ENCODE results near the gene SERPINB5. TPM values are rescaled to one million over a fixed set of nuclear protein-coding genes. Genes with fewer than 3 reads are reported as not detected.

SERPINB5 gene
- total and polyA plus RNA-seq, 2 of the 13 experiments (the other 11 are each of a cell fraction or from before 2014, with no cell fraction given), result not detected

GRCh38 chr18:63488160-63488559, 11.4 kb downstream of the SERPINB5 start (continued):
- TF ChIP-seq ZNF446 (CRISPR knock-in tag; IDR thresholded peaks at IDR 0.05), result no peak
- TF ChIP-seq ZNF619 (CRISPR knock-in tag; IDR thresholded peaks at IDR 0.05), result no peak
- TF ChIP-seq ZNF451 (CRISPR knock-in tag; IDR thresholded peaks at IDR 0.05), result no peak

- CTCF ChIA-PET (ENCODE audit: low intra/inter-chr PET ratio, low total read pairs), result no interaction called here
- FAIRE-seq (no peak), DNase-seq (ENCODE audit: low spot score) (no peak), ATAC-seq (no peak)
- intact Hi-C loops (cut with micrococcal nuclease; ENCODE audit: unreplicated experiment) (no loop called here), in situ Hi-C loops (cut with HindIII; ENCODE audit: extremely low pct_ligation_motif_present, low pct_unique_long_range_greater_than_20kb) (no loop called here)
- Histone ChIP-seq H3K36me3 (replicated peaks in 1 of 2; ENCODE audit: control insufficient read depth in 1 of 2, insufficient read depth in 2 of 2, low read length in 2 of 2) (no peaks in the 10 kb centered on the region), H3K4me3 (replicated peaks in 1 of 3; ENCODE audit: insufficient read depth in 1 of 3, low read depth in 2 of 3, low read length in 3 of 3) (no peak overlapping the region), H3K4me1 (ENCODE audit: insufficient read depth, low read length) (no peaks in the 10 kb centered on the region), H3K27ac (ENCODE audit: extremely low read length, insufficient read depth, low read length) (no peak overlapping the region), H3K27me3 (ENCODE audit: control insufficient read depth in 1 of 2, insufficient read depth in 2 of 2, low read length in 2 of 2) (0 out of 5 replicates have a peak, but pooled peaks cover 0 to 3% of the 10 kb centered on the region in 2 experiments), H3K4me2 (ENCODE audit: low read depth, low read length) (no peak overlapping the region), H3K9ac (ENCODE audit: insufficient read depth, low read depth, low read length) (no peak overlapping the region), H3K79me2 (ENCODE audit: insufficient read depth, low read length) (no peaks in the 10 kb centered on the region), H3K9me3 (ENCODE audit: low read length) (no peaks in the 10 kb centered on the region), H2AFZ (ENCODE audit: low read length) (no peak overlapping the region), H4K20me1 (ENCODE audit: insufficient read depth, low read length) (no peaks in the 10 kb centered on the region)
- TF ChIP-seq PAF1 (CRISPR knock-in tag; IDR thresholded peaks at IDR 0.05) (no peak), ZNF556 (CRISPR knock-in tag; IDR thresholded peaks at IDR 0.05; ENCODE audit: borderline replicate concordance) (no peak), ZNF644 (CRISPR knock-in tag; IDR thresholded peaks at IDR 0.05; ENCODE audit: low read depth) (no peak), ZNF20 (CRISPR knock-in tag; IDR thresholded peaks at IDR 0.05) (no peak), ZBTB38 (CRISPR knock-in tag; IDR thresholded peaks at IDR 0.05) (no peak), RNF2 (conservative IDR thresholded peaks at IDR 0.05; ENCODE audit: low read depth) (no peak), KAT7 (CRISPR knock-in tag; IDR thresholded peaks at IDR 0.05; ENCODE audit: borderline replicate concordance) (no peak), CEBPG (CRISPR knock-in tag; IDR thresholded peaks at IDR 0.05) (no peak), ZNF207 (IDR thresholded peaks at IDR 0.05; ENCODE audit: borderline replicate concordance) (no peak), NCOA5 (CRISPR knock-in tag; IDR thresholded peaks at IDR 0.05) (no peak), ZNF619 (CRISPR knock-in tag; IDR thresholded peaks at IDR 0.05) (no peak), NFYB (CRISPR knock-in tag; IDR thresholded peaks at IDR 0.05) (no peak)
- TF ChIP-seq, protein P1, sequence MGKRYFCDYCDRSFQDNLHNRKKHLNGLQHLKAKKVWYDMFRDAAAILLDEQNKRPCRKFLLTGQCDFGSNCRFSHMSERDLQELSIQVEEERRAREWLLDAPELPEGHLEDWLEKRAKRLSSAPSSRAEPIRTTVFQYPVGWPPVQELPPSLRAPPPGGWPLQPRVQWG (CRISPR knock-in tag; IDR thresholded peaks at IDR 0.05; ENCODE audit: borderline replicate concordance, low read depth), result no peak
- TF ChIP-seq, protein P2, sequence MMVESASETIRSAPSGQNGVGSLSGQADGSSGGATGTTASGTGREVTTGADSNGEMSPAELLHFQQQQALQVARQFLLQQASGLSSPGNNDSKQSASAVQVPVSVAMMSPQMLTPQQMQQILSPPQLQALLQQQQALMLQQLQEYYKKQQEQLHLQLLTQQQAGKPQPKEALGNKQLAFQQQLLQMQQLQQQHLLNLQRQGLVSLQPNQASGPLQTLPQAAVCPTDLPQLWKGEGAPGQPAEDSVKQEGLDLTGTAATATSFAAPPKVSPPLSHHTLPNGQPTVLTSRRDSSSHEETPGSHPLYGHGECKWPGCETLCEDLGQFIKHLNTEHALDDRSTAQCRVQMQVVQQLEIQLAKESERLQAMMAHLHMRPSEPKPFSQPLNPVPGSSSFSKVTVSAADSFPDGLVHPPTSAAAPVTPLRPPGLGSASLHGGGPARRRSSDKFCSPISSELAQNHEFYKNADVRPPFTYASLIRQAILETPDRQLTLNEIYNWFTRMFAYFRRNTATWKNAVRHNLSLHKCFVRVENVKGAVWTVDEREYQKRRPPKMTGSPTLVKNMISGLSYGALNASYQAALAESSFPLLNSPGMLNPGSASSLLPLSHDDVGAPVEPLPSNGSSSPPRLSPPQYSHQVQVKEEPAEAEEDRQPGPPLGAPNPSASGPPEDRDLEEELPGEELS (CRISPR knock-in tag; IDR thresholded peaks at IDR 0.05), result no peak
- TF ChIP-seq, protein P3, sequence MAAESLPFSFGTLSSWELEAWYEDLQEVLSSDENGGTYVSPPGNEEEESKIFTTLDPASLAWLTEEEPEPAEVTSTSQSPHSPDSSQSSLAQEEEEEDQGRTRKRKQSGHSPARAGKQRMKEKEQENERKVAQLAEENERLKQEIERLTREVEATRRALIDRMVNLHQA (CRISPR knock-in tag; IDR thresholded peaks at IDR 0.05), result no peak
- TF ChIP-seq, protein P4, sequence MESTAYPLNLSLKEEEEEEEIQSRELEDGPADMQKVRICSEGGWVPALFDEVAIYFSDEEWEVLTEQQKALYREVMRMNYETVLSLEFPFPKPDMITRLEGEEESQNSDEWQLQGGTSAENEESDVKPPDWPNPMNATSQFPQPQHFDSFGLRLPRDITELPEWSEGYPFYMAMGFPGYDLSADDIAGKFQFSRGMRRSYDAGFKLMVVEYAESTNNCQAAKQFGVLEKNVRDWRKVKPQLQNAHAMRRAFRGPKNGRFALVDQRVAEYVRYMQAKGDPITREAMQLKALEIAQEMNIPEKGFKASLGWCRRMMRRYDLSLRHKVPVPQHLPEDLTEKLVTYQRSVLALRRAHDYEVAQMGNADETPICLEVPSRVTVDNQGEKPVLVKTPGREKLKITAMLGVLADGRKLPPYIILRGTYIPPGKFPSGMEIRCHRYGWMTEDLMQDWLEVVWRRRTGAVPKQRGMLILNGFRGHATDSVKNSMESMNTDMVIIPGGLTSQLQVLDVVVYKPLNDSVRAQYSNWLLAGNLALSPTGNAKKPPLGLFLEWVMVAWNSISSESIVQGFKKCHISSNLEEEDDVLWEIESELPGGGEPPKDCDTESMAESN (CRISPR knock-in tag; conservative IDR thresholded peaks at IDR 0.05), result no peak
- WGBS (ENCODE audit: low lambda C conversion rate), result 28% methylated on average over 3 of the region's 3 CpGs
- POLR2A ChIA-PET, result no interaction called here
- no TSS peak for BruUV-seq (replicated peaks)
Observed at GRCh38 chr18:63492851-63493250, 16.1 kb downstream of the SERPINB5 start.
